SK-N-SH (cell line): ENCODE data around the gene EED. TPM values are rescaled to one million over a fixed set of nuclear protein-coding genes. Genes with fewer than 3 reads are reported as not detected.

Source experiments
- CTCF ChIA-PET: fragments of 300-600, 350-600 bp; formaldehyde crosslinking; extraction: SDS; loops from one replicate; lab custom pipeline; 2021; lab: Yijun Ruan, JAX
- POLR2A ChIA-PET: fragments of 350-600 bp; sonication (Branson Sonifier 250); formaldehyde crosslinking; extraction: SDS; loops from one replicate; lab custom pipeline; 2020; ENCODE audit warnings: antibody characterized with exemption, inconsistent platforms; lab: Yijun Ruan, JAX
- DNase-seq: peaks from one replicate; pipeline ENCODE4 v3.0.0; 2012
- H2AFZ ChIP-seq: fragments of 200-600 bp; sonication (generic); 2 replicates; pipeline ENCODE4 v1.8.1; 2016; ENCODE audit warnings: antibody characterized with exemption, mild to moderate bottlenecking, low read depth
- H3F3A ChIP-seq: fragments of 200-600 bp; sonication (generic); replicated peaks from 2 replicates; pipeline ENCODE3; 2016; ENCODE audit warnings: antibody characterized with exemption, mild to moderate bottlenecking; ENCODE audit not compliant: insufficient read depth
- H3K27ac ChIP-seq, 2 experiments: fragments of 200-500 bp in 1 of 2; fragments of 200-600 bp in 1 of 2; sonication (Bioruptor generic) in 1 of 2; sonication (generic), shearing (Covaris generic) in 1 of 2; 2 replicates each; pipeline versions ENCODE4 v1.5.1 to v1.6.1; 2014 to 2016; ENCODE audit warnings: low read depth in 2 of 2, inconsistent platforms in 1 of 2, low read length in 1 of 2, mild to moderate bottlenecking in 1 of 2, mixed read lengths in 1 of 2
- H3K27me3 ChIP-seq: fragments of 200-600 bp; sonication (generic), shearing (Covaris generic); 2 replicates; pipeline ENCODE4 v1.6.1; 2016; ENCODE audit warnings: mixed run types; ENCODE audit not compliant: insufficient read depth
- H3K36me3 ChIP-seq, 2 experiments: fragments of 200-500 bp in 1 of 2; fragments of 200-600 bp in 1 of 2; sonication (Bioruptor generic) in 1 of 2; sonication (generic) in 1 of 2; replicated peaks in 1 of 2; 2 replicates each; pipeline versions ENCODE3 to v1.5.1; 2014 to 2016; ENCODE audit warnings: low read length in 1 of 2, mild to moderate bottlenecking in 1 of 2; ENCODE audit not compliant: insufficient read depth in 2 of 2, control insufficient read depth in 1 of 2
- H3K4me1 ChIP-seq, 2 experiments: fragments of 200-500 bp in 1 of 2; fragments of 200-600 bp in 1 of 2; sonication (Bioruptor generic) in 1 of 2; sonication (generic), shearing (Covaris generic) in 1 of 2; 2 replicates each; pipeline versions ENCODE4 v1.5.1 to v1.6.1; 2014 to 2016; ENCODE audit warnings: low read depth in 1 of 2, low read length in 1 of 2, mixed run types in 1 of 2; ENCODE audit not compliant: insufficient read depth in 2 of 2, control insufficient read depth in 1 of 2
- H3K4me2 ChIP-seq: fragments of 200-600 bp; sonication (generic), shearing (Covaris generic); 2 replicates; pipeline ENCODE4 v1.6.1; 2017; ENCODE audit warnings: mixed run types
- H3K4me3 ChIP-seq, 2 experiments: fragments of 200-500 bp in 1 of 2; fragments of 200-600 bp in 1 of 2; sonication (Bioruptor generic) in 1 of 2; sonication (generic), shearing (Covaris generic) in 1 of 2; 2 replicates each; pipeline versions ENCODE4 v1.5.1 to v1.8.1; 2014 to 2016; ENCODE audit warnings: low read depth in 2 of 2, inconsistent platforms in 1 of 2, low read length in 1 of 2, mild to moderate bottlenecking in 1 of 2, mixed read lengths in 1 of 2, moderate library complexity in 1 of 2
- H3K79me2 ChIP-seq: fragments of 200-600 bp; sonication (generic); 2 replicates; pipeline ENCODE4 v1.8.1; 2017; ENCODE audit warnings: mild to moderate bottlenecking; ENCODE audit not compliant: insufficient read depth
- H3K9ac ChIP-seq: fragments of 200-600 bp; sonication (generic); 2 replicates; pipeline ENCODE4 v1.6.1; 2017; ENCODE audit warnings: mixed run types
- H3K9me2 ChIP-seq: fragments of 200-600 bp; sonication (generic); 2 replicates; pipeline ENCODE4 v1.6.1; 2017; ENCODE audit warnings: mixed run types
- H3K9me3 ChIP-seq: fragments of 200-600 bp; sonication (generic); 2 replicates; pipeline ENCODE4 v1.6.1; 2017; ENCODE audit warnings: mixed run types, mild to moderate bottlenecking, moderate library complexity
- H4K20me1 ChIP-seq: fragments of 200-600 bp; sonication (generic); 2 replicates; pipeline ENCODE4 v1.6.1; 2017; ENCODE audit warnings: mild to moderate bottlenecking, mixed run types; ENCODE audit not compliant: insufficient read depth
- ELF1 ChIP-seq: IDR thresholded peaks from 2 replicates; pipeline ENCODE4 v1.4.0; 2012
- EP300 ChIP-seq, 2 experiments: IDR thresholded peaks; 2 replicates each; pipeline versions ENCODE4 v1.4.0 to v1.6.1; 2012; ENCODE audit warnings: borderline replicate concordance in 1 of 2, low read depth in 1 of 2, low read length in 1 of 2
- FOSL2 ChIP-seq: IDR thresholded peaks from 2 replicates; pipeline ENCODE4 v1.4.0; 2012; ENCODE audit warnings: low read depth, mild to moderate bottlenecking, moderate library complexity, borderline replicate concordance
- GABPA ChIP-seq: IDR thresholded peaks from 2 replicates; pipeline ENCODE4 v1.4.0; 2012; ENCODE audit warnings: low read depth, mild to moderate bottlenecking
- GATA2 ChIP-seq: sonication (generic); formaldehyde crosslinking; IDR thresholded peaks from 2 replicates; pipeline ENCODE4 v1.5.0; 2020; ENCODE audit warnings: mild to moderate bottlenecking, missing genetic modification reagents
- IRF3 ChIP-seq: fragments of 150-350 bp; IDR thresholded peaks from 2 replicates; pipeline ENCODE4 v1.6.1; 2016; ENCODE audit warnings: mild to moderate bottlenecking, low read depth, low read length
- JUND ChIP-seq: IDR thresholded peaks from 2 replicates; pipeline ENCODE4 v1.4.0; 2012
- MXI1 ChIP-seq: IDR thresholded peaks from 2 replicates; pipeline ENCODE4 v1.6.1; 2012; ENCODE audit warnings: mild to moderate bottlenecking, low read depth, low read length, improper control_type of control experiment
- NFIC ChIP-seq: IDR thresholded peaks from 2 replicates; pipeline ENCODE4 v1.4.0; 2012; ENCODE audit warnings: borderline replicate concordance
- NRF1 ChIP-seq: IDR thresholded peaks from 2 replicates; pipeline ENCODE4 v1.6.1; 2012; ENCODE audit warnings: low read depth, mild to moderate bottlenecking, low read length
- PBX3 ChIP-seq: IDR thresholded peaks from 2 replicates; pipeline ENCODE4; 2012
- RAD21 ChIP-seq: IDR thresholded peaks from 2 replicates; pipeline ENCODE4 v1.6.1; 2012; ENCODE audit warnings: mild to moderate bottlenecking, low read length
- RCOR1 ChIP-seq: fragments of 150-350 bp; IDR thresholded peaks from 2 replicates; pipeline ENCODE4 v1.6.1; 2017; ENCODE audit warnings: antibody characterized with exemption, low read length
- REST ChIP-seq: IDR thresholded peaks from 2 replicates; pipeline ENCODE4 v1.6.1; 2012; ENCODE audit warnings: mild to moderate bottlenecking, low read depth, low read length, moderate library complexity
- RXRA ChIP-seq: IDR thresholded peaks from 2 replicates; pipeline ENCODE4 v1.4.0; 2012; ENCODE audit warnings: low read depth, mild to moderate bottlenecking, borderline replicate concordance
- TAF1 ChIP-seq: IDR thresholded peaks from 2 replicates; pipeline ENCODE4 v1.6.1; 2012; ENCODE audit warnings: low read depth, mild to moderate bottlenecking, low read length, moderate library complexity, borderline replicate concordance
- TEAD4 ChIP-seq: IDR thresholded peaks from 2 replicates; pipeline ENCODE4 v1.4.0; 2012; ENCODE audit warnings: mild to moderate bottlenecking, borderline replicate concordance; ENCODE audit not compliant: insufficient read depth
- USF2 ChIP-seq: fragments of 150-350 bp; IDR thresholded peaks from 2 replicates; pipeline ENCODE4 v1.6.1; 2017; ENCODE audit warnings: antibody characterized with exemption, low read length, low read depth, borderline replicate concordance
- WGBS: methylation state at CpG from one replicate; pipeline ENCODE4 v1.1.6; 2017; ENCODE audit warnings: low lambda C conversion rate; 5-methylcytosine and 5-hydroxymethylcytosine counted together
- polyA plus RNA-seq, 3 experiments: library from polyadenylated mRNA; depleted of rRNA; stranded (reverse); fragments of >200 nt; gene quantifications; 2 replicates each; pipeline ENCODE4 v1.2.3, GENCODE V29; 2012

The EED gene
- polyA plus RNA-seq, 1 of the 3 experiments (the other 2 are of a cell fraction): 12.8 TPM

- TF ChIP-seq IRF3: no peak
Measured at GRCh38 chr11:86292912-86293616, 48.5 kb downstream of the EED start (continued).

- H3K27ac ChIP-seq: no peak overlapping the region
- no peak for DNase-seq
- H3K27me3 ChIP-seq: no peaks in the 10 kb centered on the region
- H3F3A ChIP-seq: no peaks in the 10 kb centered on the region
- no peak overlapping the region for H2AFZ ChIP-seq
- no peaks in the 10 kb centered on the region for H3K4me1 ChIP-seq
- no peak overlapping the region for H3K9ac ChIP-seq
- no peaks in the 10 kb centered on the region for H4K20me1 ChIP-seq
- no peak overlapping the region for H3K4me2 ChIP-seq
- no peaks in the 10 kb centered on the region for H3K79me2 ChIP-seq
- no peak for TF ChIP-seq REST
- TF ChIP-seq RXRA: no peak
- TF ChIP-seq NFIC: no peak
- no peak for TF ChIP-seq EP300 (IDR thresholded peaks at IDR 0.05; ENCODE audit: borderline replicate concordance in 1 of 2, low read depth in 1 of 2, low read length in 1 of 2)
- TF ChIP-seq GABPA: no peak
- TF ChIP-seq JUND: no peak
- no peak for TF ChIP-seq ELF1
- no peak for TF ChIP-seq MXI1
- ChIA-PET POLR2A (no interaction called here), CTCF (interaction anchor here (1.8 to 4.1 kb wide), 2 partner anchors 252 to 439 kb away, joined by 5 to 37 read pairs; partner anchors contain the start of gene CCDC83)
- H3K9me3 ChIP-seq: no peaks in the 10 kb centered on the region
- H3K36me3 ChIP-seq: no peaks in the 10 kb centered on the region
- H3K9me2 ChIP-seq: no peaks in the 10 kb centered on the region
- H3K4me3 ChIP-seq: no peak overlapping the region
Measured at GRCh38 chr11:86294026-86294425, 49.5 kb downstream of the EED start.

- WGBS: 3% methylated on average over 6 of the region's 6 CpGs
- Histone ChIP-seq H3K4me1 (peaks cover 4 to 16% of the 10 kb centered on the region in 2 experiments; a peak in 2 of 4 replicates), H2AFZ (peak overlapping the region; percentile 91), H3K27ac (peak overlapping the region in 1 of 2 experiments; percentile 45; a peak in 1 of 4 replicates), H3K9ac (peak overlapping the region; percentile 86), H3K4me2 (peak overlapping the region; percentile 76), H4K20me1 (no peaks in the 10 kb centered on the region), H3K79me2 (peaks cover 41% of the 10 kb centered on the region), H3K4me3 (peak overlapping the region; percentile 83 to 91), H3K27me3 (no peaks in the 10 kb centered on the region), H3F3A (peaks cover 8% of the 10 kb centered on the region), H3K9me2 (no peaks in the 10 kb centered on the region), H3K9me3 (no peaks in the 10 kb centered on the region; the same call in 1 of the 2 replicates), H3K36me3 (peaks cover 4 to 7% of the 10 kb centered on the region in 2 experiments)
- no peak for DNase-seq
- ChIA-PET CTCF (interaction anchor here (1.1 kb wide), 1 partner anchor 10 kb away, joined by 5 read pairs; no protein-coding TSS in a partner anchor), POLR2A (interaction anchor here (0.6 to 2.1 kb wide), 2 partner anchors 39 to 57 kb away, joined by 5 to 6 read pairs; partner anchors contain the start of gene EED)
- TF ChIP-seq FOSL2: no peak
- no peak for TF ChIP-seq GATA2 (CRISPR knock-in tag)
- TF ChIP-seq RCOR1: no peak
- no peak for TF ChIP-seq NRF1
- TF ChIP-seq GABPA: no peak
- no peak for TF ChIP-seq TAF1
- TF ChIP-seq EP300 (IDR thresholded peaks at IDR 0.05; ENCODE audit: borderline replicate concordance in 1 of 2, low read depth in 1 of 2, low read length in 1 of 2): no peak
- no peak for TF ChIP-seq NFIC
- no peak for TF ChIP-seq TEAD4
- no peak for TF ChIP-seq PBX3
- no peak for TF ChIP-seq USF2
- no peak for TF ChIP-seq RAD21
- TF ChIP-seq JUND: no peak
Measured at GRCh38 chr11:86301742-86302091, 57.2 kb downstream of the EED start.
